ENCODE measurements around the gene OXSR1.

GRCh38 chr3:38207254-38208003, 42.1 kb downstream of the OXSR1 start:
- TF ChIP-seq YY1 (IDR thresholded peaks at IDR 0.05), result no peak
- TF ChIP-seq CTCF (IDR thresholded peaks at IDR 0.05; ENCODE audit: low read depth, low read length, missing input control), result no peak
- no peak for TF ChIP-seq GABPA (IDR thresholded peaks at IDR 0.05 in 1 of 2, conservative IDR thresholded peaks at IDR 0.05 in 1 of 2)
- TF ChIP-seq ZBTB33 (IDR thresholded peaks at IDR 0.05), result no peak
- TF ChIP-seq HNF4G (IDR thresholded peaks at IDR 0.05), result no peak
- no peak for TF ChIP-seq MAX (IDR thresholded peaks at IDR 0.05)
- no peak for TF ChIP-seq JUND (IDR thresholded peaks at IDR 0.05)
- TF ChIP-seq RAD21 (IDR thresholded peaks at IDR 0.05), result no peak

Measured in liver (tissue), 3 donors.